ENCODE results near the gene NINJ1.

The NINJ1 gene

GRCh38 chr9:93093127-93093876 lies 40.7 kb downstream of the NINJ1 start:
- Histone ChIP-seq H3K27ac (no peak overlapping the region), H3K4me3 (ENCODE audit: low read depth, low read length) (no peak overlapping the region), H3K9me3 (ENCODE audit: severe bottlenecking) (no peaks in the 10 kb centered on the region), H3K36me3 (no peaks in the 10 kb centered on the region), H3K27me3 (ENCODE audit: insufficient read depth, low read depth, severe bottlenecking) (no peaks in the 10 kb centered on the region)
- DNase-seq: no peak
- TF ChIP-seq CTCF (IDR thresholded peaks at IDR 0.05; ENCODE audit: low read depth, low read length): no peak

GRCh38 chr9:93092251-93092991 lies 41.6 kb downstream of the NINJ1 start:
- TF ChIP-seq CTCF (IDR thresholded peaks at IDR 0.05; ENCODE audit: low read depth, low read length): no peak
- no peaks in the 10 kb centered on the region for H3K36me3 ChIP-seq
- H3K27me3 ChIP-seq (ENCODE audit: insufficient read depth, low read depth, severe bottlenecking): no peaks in the 10 kb centered on the region
- no peak overlapping the region for H3K4me3 ChIP-seq (ENCODE audit: low read depth, low read length)
- DNase-seq: no peak
- H3K27ac ChIP-seq: no peak overlapping the region
- H3K9me3 ChIP-seq (ENCODE audit: severe bottlenecking): no peaks in the 10 kb centered on the region

- Histone ChIP-seq H3K9me3 (ENCODE audit: severe bottlenecking) (no peaks in the 10 kb centered on the region), H3K27me3 (ENCODE audit: insufficient read depth, low read depth, severe bottlenecking) (no peaks in the 10 kb centered on the region), H3K27ac (no peak overlapping the region), H3K36me3 (no peaks in the 10 kb centered on the region), H3K4me3 (ENCODE audit: low read depth, low read length) (no peak overlapping the region)
- TF ChIP-seq CTCF (IDR thresholded peaks at IDR 0.05; ENCODE audit: low read depth, low read length): no peak
- DNase-seq: no peak
Observed at GRCh38 chr9:93091453-93092081, 42.5 kb downstream of the NINJ1 start.

- no peak for DNase-seq
- Histone ChIP-seq H3K27me3 (ENCODE audit: insufficient read depth, low read depth, severe bottlenecking) (no peaks in the 10 kb centered on the region), H3K4me3 (ENCODE audit: low read depth, low read length) (no peak overlapping the region), H3K9me3 (ENCODE audit: severe bottlenecking) (no peaks in the 10 kb centered on the region), H3K27ac (no peak overlapping the region), H3K36me3 (no peaks in the 10 kb centered on the region)
- TF ChIP-seq CTCF (IDR thresholded peaks at IDR 0.05; ENCODE audit: low read depth, low read length): no peak
Observed at GRCh38 chr9:93091056-93091452, 43.0 kb downstream of the NINJ1 start.

GRCh38 chr9:93090091-93090655 lies 43.9 kb downstream of the NINJ1 start:
- no peaks in the 10 kb centered on the region for H3K27me3 ChIP-seq (ENCODE audit: insufficient read depth, low read depth, severe bottlenecking)
- TF ChIP-seq CTCF (IDR thresholded peaks at IDR 0.05; ENCODE audit: low read depth, low read length): no peak
- H3K9me3 ChIP-seq (ENCODE audit: severe bottlenecking): peaks cover 2% of the 10 kb centered on the region
- H3K27ac ChIP-seq: no peak overlapping the region
- no peaks in the 10 kb centered on the region for H3K36me3 ChIP-seq
- no peak overlapping the region for H3K4me3 ChIP-seq (ENCODE audit: low read depth, low read length)
- no peak for DNase-seq
